Epithelial cell of esophagus (primary cell): Measurements from ENCODE around the gene NSRP1.
"Not testable (repeated sequence)": the region's sequence is repeated elsewhere in the genome, so short reads cannot be mapped to it uniquely, and the experiment has no call there.

Experiments
- DNase-seq: peaks from one replicate; pipeline ENCODE4 v3.0.0; 2010; ENCODE audit warnings: low read depth
- H3K4me3 ChIP-seq: 2 replicates; pipeline ENCODE4 v1.5.1; 2011; ENCODE audit warnings: mild to moderate bottlenecking, low read length, control low read depth
- TF ChIP-seq, protein P1 (sequence below): IDR thresholded peaks from 2 replicates; pipeline ENCODE4 v1.5.1; 2011; ENCODE audit warnings: low read depth, mild to moderate bottlenecking, low read length, control low read depth, inconsistent platforms; ENCODE audit not compliant: insufficient read depth; ENCODE audit errors: missing control alignments

The NSRP1 gene

DNA sequence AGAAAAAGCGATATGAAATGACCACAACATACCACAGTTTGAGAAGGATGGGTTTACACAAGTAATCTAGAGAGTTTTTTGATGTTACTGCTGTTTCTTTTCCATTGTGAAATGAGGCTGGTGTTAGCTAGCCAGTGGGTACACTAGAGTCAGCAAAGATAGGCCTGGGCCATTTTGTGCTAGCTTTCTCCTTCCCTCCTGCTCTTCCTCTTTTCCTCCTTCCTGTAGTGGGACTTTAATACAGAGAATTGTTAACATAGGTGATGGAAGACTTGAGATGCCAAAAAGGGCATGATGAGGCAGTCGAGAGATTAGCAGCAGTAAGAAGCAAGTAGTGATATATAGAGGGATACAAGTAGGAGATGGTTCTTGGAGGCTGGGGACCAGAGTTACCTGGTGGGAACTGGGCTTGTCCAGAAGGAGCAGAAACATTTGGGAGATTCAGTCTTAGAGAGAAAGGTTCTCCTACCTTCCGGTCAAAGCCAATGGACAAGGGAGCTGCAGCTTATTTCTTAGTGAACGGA is 7.7 kb downstream of the NSRP1 start:
- DNase-seq: no peak
- no peak overlapping the region for H3K4me3 ChIP-seq
- TF ChIP-seq, protein P1, sequence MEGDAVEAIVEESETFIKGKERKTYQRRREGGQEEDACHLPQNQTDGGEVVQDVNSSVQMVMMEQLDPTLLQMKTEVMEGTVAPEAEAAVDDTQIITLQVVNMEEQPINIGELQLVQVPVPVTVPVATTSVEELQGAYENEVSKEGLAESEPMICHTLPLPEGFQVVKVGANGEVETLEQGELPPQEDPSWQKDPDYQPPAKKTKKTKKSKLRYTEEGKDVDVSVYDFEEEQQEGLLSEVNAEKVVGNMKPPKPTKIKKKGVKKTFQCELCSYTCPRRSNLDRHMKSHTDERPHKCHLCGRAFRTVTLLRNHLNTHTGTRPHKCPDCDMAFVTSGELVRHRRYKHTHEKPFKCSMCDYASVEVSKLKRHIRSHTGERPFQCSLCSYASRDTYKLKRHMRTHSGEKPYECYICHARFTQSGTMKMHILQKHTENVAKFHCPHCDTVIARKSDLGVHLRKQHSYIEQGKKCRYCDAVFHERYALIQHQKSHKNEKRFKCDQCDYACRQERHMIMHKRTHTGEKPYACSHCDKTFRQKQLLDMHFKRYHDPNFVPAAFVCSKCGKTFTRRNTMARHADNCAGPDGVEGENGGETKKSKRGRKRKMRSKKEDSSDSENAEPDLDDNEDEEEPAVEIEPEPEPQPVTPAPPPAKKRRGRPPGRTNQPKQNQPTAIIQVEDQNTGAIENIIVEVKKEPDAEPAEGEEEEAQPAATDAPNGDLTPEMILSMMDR: no peak

DNA sequence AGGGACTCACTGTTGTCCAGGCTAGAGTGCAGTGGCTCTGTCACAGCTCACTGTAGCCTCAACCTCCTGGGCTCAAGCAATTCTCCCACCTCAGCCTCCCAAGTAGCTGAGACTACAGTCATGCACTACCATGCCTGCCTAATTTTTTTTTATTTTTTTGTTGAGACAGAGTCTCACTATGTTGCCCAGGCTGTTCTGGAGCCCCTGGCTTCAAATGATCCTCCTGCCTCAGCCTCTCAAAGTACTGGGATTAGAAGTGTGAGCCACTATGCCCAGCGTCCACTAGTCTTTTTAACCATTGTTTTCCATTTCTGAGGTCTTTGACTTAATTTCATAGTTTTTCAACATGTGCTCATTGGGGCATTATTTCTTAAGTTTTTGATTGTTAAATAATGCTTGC is 13.5 kb downstream of the NSRP1 start:
- DNase-seq: no peak
- TF ChIP-seq, protein P1: no peak

DNA sequence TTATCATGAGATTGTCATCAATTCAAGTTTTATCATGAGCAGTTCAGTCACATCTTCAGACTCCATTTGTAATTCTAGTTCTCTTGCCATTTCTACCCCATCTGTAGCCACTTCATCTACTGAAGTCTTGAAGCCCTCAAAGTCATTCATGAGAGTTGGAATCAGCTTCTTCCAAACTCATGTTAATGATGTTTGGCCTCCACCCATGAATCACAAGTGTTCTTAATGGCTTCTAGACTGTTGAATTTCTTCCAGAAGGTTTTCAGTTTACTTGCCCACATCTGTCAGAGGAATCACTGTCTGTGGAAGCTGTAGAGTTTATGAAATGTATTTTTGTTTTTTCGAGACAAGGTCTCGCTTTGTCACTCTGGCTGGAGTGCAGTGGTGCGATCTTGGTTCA is 16.0 kb downstream of the NSRP1 start:
- no peak for DNase-seq
- TF ChIP-seq, protein P1: no peak

More for the DNA sequence above, 13.5 kb downstream of the NSRP1 start:
- no peak overlapping the region for H3K4me3 ChIP-seq

DNA sequence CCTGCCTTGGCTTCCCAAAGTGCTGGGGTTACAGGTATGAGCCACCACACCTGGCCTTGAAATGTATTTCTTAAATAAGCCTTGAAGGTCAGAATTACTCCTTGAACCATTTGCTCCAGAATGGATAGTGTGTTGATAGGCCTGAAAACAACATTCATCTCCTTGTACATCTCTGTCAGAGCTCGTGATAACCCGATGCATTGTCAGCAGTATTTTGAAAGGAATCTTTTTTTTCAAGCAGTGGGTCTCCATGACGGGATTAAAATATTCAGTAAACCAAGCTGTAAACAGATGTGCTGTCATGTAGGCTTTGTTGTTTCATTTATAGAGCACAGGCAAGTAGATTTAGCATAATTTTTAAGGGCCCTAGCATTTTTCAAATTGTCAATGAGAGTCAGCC is 16.6 kb downstream of the NSRP1 start:
- no peak for DNase-seq
- TF ChIP-seq, protein P1: no peak
- no peak overlapping the region for H3K4me3 ChIP-seq

More for the DNA sequence above, 16.0 kb downstream of the NSRP1 start:
- no peak overlapping the region for H3K4me3 ChIP-seq

DNA sequence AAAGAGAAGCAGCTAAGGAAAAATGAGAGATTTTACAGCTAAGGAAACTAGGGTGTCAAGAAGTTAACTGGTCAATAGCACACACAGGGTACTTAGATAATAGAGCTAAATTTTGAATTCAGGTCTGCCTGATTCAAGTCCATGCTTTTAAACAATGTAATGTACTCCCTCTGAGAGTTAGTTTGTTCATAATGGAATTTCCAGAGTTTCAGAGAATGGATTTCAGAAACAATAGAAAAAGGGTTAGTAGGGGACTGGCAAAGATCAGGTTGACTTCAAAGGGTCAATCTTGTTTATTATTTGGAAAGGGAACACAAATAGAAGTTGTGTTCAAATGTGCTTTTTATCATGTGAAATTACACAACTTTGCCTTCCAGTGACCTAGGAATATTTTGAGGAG is 17.9 kb downstream of the NSRP1 start:
- DNase-seq: no peak
- H3K4me3 ChIP-seq: no peak overlapping the region
- TF ChIP-seq, protein P1: no peak

DNA sequence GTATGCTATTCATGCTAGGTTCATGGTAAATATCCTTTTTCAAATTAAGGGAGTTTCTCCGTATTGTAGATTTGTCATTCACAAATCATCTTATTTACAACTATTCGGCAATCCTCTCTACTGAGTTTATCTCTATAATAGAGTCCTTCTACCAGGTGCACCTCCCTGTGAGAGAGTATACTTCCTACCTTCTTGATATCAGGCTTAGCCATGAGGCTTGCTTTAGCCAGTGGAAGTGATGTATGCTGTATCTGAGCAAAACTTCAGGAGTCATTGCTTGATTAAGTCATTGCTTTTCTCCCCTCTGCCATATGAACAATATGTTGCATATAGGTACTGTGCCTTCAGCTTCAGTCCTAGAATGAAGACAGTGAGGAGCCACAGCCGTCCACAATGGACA is 20.5 kb downstream of the NSRP1 start:
- TF ChIP-seq, protein P1: no peak
- DNase-seq: no peak
- H3K4me3 ChIP-seq: no peak overlapping the region

DNA sequence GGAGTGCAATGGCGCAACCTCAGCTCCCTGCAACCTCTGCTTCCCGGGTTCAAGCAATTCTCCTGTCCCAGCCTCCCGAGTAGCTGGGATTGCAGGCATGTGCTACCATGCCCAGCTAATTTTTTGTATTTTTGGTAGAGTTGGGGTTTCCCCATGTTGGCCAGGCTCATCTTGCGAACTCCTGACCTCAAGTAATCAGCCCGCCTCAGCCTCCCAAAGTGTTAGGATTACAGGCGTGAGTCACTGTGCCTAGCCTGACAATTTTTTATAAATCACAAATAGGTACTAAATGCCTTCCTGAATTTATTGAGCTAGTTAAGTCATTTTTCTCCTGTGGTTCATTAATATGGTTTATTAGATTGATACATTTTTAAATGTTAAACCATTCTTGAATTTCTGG is 31.2 kb downstream of the NSRP1 start:
- H3K4me3 ChIP-seq: not testable (repeated sequence)
- peak; percentile 48 for DNase-seq
